ENCODE measurements around the gene PPP2R3C.
"Not testable (repeated sequence)": the region's sequence is repeated elsewhere in the genome, so short reads cannot be mapped to it uniquely, and the experiment has no call there.

The PPP2R3C gene

GRCh38 chr14:35121887-35122695 lies at the start of gene PPP2R3C, which contains the start of gene PRORP:
PPP2R3C (minus strand) TSS chr14:35121990; CDS start chr14:35121959, 31 bp downstream.
PRORP (plus strand) TSS chr14:35122552; CDS start chr14:35123246, 694 bp downstream.
- DNase-seq (ENCODE audit: low read depth in 2 of 2): peak; percentile 77 to 78

GRCh38 chr14:35167496-35167895 lies 45.7 kb upstream of the PPP2R3C start:
- no peak for DNase-seq (ENCODE audit: low read depth in 2 of 2)

- no peak for DNase-seq (ENCODE audit: low read depth in 2 of 2)
These were observed 43.1 kb upstream of the PPP2R3C start for GRCh38 chr14:35164849-35165248.

- DNase-seq (ENCODE audit: low read depth in 2 of 2): no peak
These were observed 41.6 kb upstream of the PPP2R3C start for GRCh38 chr14:35163384-35163783.

- DNase-seq (ENCODE audit: low read depth in 2 of 2): no peak
These were observed 39.4 kb upstream of the PPP2R3C start for GRCh38 chr14:35161231-35161630.

GRCh38 chr14:35159742-35160409 lies 38.1 kb upstream of the PPP2R3C start:
- DNase-seq (ENCODE audit: low read depth in 2 of 2): no peak

GRCh38 chr14:35158951-35159653 lies 37.3 kb upstream of the PPP2R3C start:
- no peak for DNase-seq (ENCODE audit: low read depth in 2 of 2)

- no peak for DNase-seq (ENCODE audit: low read depth in 2 of 2)
These were observed 36.7 kb upstream of the PPP2R3C start for GRCh38 chr14:35158491-35158890.

GRCh38 chr14:35155962-35156361 lies 34.2 kb upstream of the PPP2R3C start:
- DNase-seq (ENCODE audit: low read depth in 2 of 2): no peak

- no peak for DNase-seq (ENCODE audit: low read depth in 2 of 2)
These were observed 32.2 kb upstream of the PPP2R3C start for GRCh38 chr14:35154016-35154415.

GRCh38 chr14:35152531-35152930 lies 30.7 kb upstream of the PPP2R3C start:
- DNase-seq (ENCODE audit: low read depth in 2 of 2): not testable (repeated sequence)

- DNase-seq (ENCODE audit: low read depth in 2 of 2): no peak
These were observed 27.4 kb upstream of the PPP2R3C start for GRCh38 chr14:35149239-35149638.

GRCh38 chr14:35147711-35148110 lies 25.9 kb upstream of the PPP2R3C start:
- no peak for DNase-seq (ENCODE audit: low read depth in 2 of 2)

- no peak for DNase-seq (ENCODE audit: low read depth in 2 of 2)
These were observed 25.4 kb upstream of the PPP2R3C start for GRCh38 chr14:35147186-35147585.

GRCh38 chr14:35146711-35147149 lies 24.9 kb upstream of the PPP2R3C start:
- DNase-seq (ENCODE audit: low read depth in 2 of 2): no peak

- no peak for DNase-seq (ENCODE audit: low read depth in 2 of 2)
These were observed 22.2 kb upstream of the PPP2R3C start for GRCh38 chr14:35144029-35144428.

GRCh38 chr14:35140718-35141581 lies 19.2 kb upstream of the PPP2R3C start:
- no peak for DNase-seq (ENCODE audit: low read depth in 2 of 2)

- DNase-seq (ENCODE audit: low read depth in 2 of 2): no peak
These were observed 16.8 kb upstream of the PPP2R3C start for GRCh38 chr14:35138585-35138984.

- DNase-seq (ENCODE audit: low read depth in 2 of 2): no peak
These were observed 12.7 kb upstream of the PPP2R3C start for GRCh38 chr14:35134329-35135123.

- DNase-seq (ENCODE audit: low read depth in 2 of 2): no peak
These were observed 11.9 kb upstream of the PPP2R3C start for GRCh38 chr14:35133542-35134328.

Measured in stimulated activated CD8-positive, alpha-beta memory T cell treated with anti-CD3 and anti-CD28 coated beads, Interleukin-15, amount 100 ng/mL, for 48 hours (primary cell).